ENCODE measurements around the gene NTRK2.

DNA sequence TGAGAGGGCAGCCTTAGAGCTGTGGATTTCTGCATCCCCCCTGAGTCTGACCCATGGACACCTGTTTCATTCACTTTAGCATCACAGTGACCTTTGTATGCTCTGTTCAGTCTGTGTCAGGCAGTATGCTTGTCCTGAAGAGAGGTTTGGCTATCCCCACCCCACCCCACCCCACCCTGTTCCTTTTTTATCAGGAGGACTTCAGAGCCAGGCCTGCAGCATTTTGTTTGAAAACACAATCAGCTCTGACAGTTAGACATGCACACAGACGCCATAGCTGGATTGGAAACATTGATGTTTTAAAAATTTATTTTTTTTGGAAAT is 142.2 kb downstream of the NTRK2 start:
- TF ChIP-seq, protein P1, sequence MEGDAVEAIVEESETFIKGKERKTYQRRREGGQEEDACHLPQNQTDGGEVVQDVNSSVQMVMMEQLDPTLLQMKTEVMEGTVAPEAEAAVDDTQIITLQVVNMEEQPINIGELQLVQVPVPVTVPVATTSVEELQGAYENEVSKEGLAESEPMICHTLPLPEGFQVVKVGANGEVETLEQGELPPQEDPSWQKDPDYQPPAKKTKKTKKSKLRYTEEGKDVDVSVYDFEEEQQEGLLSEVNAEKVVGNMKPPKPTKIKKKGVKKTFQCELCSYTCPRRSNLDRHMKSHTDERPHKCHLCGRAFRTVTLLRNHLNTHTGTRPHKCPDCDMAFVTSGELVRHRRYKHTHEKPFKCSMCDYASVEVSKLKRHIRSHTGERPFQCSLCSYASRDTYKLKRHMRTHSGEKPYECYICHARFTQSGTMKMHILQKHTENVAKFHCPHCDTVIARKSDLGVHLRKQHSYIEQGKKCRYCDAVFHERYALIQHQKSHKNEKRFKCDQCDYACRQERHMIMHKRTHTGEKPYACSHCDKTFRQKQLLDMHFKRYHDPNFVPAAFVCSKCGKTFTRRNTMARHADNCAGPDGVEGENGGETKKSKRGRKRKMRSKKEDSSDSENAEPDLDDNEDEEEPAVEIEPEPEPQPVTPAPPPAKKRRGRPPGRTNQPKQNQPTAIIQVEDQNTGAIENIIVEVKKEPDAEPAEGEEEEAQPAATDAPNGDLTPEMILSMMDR (IDR thresholded peaks at IDR 0.05; ENCODE audit: insufficient read depth, low read depth, low read length) = no peak
- TF ChIP-seq EZH2 (IDR thresholded peaks at IDR 0.05; ENCODE audit: insufficient read depth, low read length) = no peak
